ENCODE data around the gene FBXL17.

Gene FBXL17

DNA sequence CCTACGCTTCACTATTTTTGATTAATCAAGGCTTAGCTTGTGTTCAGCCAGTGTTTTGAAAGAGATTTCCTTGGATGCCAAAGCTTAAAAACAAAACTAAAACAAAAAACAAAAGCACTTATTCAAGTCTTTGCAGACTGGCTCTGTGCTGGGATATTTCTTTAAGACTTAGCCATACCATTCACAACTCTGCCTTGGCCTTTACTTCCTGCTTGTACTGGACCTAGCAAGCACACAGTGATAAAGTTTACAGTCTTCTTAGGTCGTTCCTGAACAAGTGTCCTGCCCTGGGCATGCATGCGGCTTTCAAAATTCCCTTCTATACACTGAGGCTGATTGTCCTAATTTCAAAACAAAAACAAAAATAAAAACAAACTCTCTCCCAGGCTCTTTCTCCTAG is 20.7 kb downstream of the FBXL17 start:
- DNase-seq (ENCODE audit: insufficient read length, low spot score) (no peak), FAIRE-seq (no peak)

DNA sequence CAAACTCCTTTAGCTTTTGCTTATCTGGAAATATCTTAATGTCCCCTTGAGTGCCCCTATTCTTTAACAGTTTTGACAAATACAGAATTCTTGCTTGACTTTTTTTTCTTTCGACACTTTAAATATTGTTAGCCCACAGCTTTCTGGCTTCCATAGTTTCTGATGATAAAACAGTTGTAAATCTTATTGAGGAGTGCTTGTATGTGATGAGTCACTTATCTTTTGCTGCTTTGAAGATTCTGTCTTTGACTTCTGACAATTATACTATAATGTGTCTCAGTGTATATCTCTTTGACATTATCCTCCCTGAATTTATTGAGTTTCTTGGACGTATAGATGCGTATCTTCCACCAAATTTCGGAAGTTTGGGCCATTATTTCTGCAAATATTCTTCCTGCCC is 21.6 kb downstream of the FBXL17 start:
- FAIRE-seq (no peak), DNase-seq (ENCODE audit: insufficient read length, low spot score) (no peak)
- TF ChIP-seq, protein P1, sequence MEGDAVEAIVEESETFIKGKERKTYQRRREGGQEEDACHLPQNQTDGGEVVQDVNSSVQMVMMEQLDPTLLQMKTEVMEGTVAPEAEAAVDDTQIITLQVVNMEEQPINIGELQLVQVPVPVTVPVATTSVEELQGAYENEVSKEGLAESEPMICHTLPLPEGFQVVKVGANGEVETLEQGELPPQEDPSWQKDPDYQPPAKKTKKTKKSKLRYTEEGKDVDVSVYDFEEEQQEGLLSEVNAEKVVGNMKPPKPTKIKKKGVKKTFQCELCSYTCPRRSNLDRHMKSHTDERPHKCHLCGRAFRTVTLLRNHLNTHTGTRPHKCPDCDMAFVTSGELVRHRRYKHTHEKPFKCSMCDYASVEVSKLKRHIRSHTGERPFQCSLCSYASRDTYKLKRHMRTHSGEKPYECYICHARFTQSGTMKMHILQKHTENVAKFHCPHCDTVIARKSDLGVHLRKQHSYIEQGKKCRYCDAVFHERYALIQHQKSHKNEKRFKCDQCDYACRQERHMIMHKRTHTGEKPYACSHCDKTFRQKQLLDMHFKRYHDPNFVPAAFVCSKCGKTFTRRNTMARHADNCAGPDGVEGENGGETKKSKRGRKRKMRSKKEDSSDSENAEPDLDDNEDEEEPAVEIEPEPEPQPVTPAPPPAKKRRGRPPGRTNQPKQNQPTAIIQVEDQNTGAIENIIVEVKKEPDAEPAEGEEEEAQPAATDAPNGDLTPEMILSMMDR (IDR thresholded peaks at IDR 0.05; ENCODE audit: insufficient read depth, missing control alignments), result no peak

More for the DNA sequence above, 20.7 kb downstream of the FBXL17 start:
- TF ChIP-seq, protein P1 (IDR thresholded peaks at IDR 0.05; ENCODE audit: insufficient read depth, missing control alignments), result no peak

DNA sequence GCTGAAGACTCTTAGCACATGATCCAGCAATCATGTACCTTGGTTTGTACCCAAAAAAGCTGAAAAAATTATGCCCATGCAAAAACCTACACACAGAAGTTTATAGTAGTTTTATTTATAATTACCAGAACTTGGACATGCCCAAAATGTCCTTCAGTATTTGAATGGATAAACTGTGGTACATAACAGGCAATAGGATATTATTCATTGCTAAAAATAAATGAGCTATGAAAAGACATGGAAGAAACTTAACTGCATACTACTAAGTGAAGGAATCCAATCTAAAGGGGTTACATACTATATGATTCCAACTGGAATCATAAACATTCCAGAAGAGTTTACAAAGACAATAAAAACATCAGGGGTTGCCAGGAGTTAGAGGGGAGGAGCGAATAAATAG is 25.6 kb downstream of the FBXL17 start:
- DNase-seq (ENCODE audit: insufficient read length, low spot score) (no peak), FAIRE-seq (no peak)
- TF ChIP-seq, protein P1 (IDR thresholded peaks at IDR 0.05; ENCODE audit: insufficient read depth, missing control alignments), result no peak

DNA sequence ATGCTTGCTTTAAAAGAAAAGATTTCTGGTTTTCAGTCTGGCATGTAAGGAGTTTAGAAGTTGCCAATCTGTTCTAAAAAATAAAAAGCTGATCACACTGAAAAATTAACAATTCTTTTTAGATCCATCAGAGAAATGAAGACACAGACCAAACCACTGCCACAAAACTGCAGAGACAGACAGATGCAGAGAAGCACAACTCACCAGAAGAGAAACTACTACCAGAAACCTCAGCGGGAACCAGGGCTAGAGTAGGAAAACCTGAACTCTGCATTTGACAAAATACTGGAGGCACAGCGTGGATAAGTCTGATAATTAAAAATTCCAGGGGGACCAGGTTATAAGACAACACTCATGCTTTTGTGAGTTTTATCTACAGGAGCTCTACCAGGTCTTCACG is 28.8 kb downstream of the FBXL17 start:
- TF ChIP-seq, protein P1 (IDR thresholded peaks at IDR 0.05; ENCODE audit: insufficient read depth, missing control alignments), result no peak
- no peak for FAIRE-seq
- no peak for DNase-seq (ENCODE audit: insufficient read length, low spot score)

DNA sequence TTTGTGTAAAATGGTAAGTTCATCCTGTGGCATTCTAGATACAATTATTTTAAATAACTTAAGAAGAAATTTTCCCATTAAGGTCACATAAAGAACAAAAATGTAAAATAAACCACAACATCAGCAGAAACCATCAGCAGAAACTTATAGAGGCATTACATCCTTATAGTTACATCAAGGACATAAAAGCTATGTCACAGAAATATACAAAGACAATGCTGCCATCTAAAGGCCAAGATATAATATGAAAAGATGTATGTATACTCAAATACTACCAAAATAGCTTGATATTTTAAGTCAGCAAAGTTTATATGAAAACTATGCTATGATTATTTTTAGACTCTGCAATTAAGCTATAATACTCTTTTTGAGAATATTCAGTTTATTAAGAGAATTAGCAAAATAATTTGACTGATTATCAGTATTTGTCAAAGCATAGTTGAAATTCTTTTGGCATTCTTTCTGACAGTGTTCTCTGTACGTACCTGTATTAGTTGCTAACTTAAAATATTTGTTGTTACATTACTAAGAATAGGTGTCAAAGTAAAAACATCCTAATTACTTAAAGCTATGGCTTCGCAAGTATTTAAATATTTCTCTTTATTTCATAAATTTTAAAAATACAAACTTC is 36.2 kb downstream of the FBXL17 start:
- FAIRE-seq, result peak; percentile 41
- DNase-seq (ENCODE audit: insufficient read length, low spot score), result no peak
- TF ChIP-seq, protein P1 (IDR thresholded peaks at IDR 0.05; ENCODE audit: insufficient read depth, missing control alignments), result peak; percentile 64

DNA sequence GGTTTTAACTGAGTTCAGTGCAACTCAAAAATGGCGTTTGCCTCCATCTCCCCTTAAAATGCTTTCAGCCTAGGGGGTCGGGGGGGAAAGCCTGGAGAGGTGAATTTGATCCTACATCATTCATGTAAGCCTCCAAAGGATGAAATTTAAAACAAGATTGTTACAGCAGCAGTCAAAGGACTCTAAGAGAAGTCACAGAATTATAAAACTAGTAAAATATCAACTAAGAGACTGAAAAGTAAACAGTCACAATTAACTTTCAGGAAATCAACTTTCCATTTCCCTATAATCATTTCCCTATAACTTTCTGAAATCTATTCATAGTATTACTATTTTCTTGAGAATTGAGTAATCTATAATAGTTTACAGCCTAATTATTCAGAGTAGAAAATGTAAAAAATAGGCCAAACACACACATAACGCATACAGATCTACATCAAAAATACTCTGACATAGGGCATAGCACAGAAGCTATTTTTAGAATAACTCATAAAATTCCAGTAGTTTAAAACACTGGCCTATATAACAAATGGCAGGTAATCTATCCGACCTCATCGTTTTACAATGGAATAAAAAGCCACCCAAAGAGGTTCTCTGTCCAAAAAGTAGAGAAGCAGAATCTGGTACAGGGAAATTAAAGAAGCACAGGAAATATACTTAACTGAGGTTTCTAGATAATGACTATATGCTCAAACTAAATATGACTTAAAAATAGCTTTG is 37.6 kb downstream of the FBXL17 start:
- TF ChIP-seq, protein P1 (IDR thresholded peaks at IDR 0.05; ENCODE audit: insufficient read depth, missing control alignments), result no peak
- FAIRE-seq, result no peak
- DNase-seq (ENCODE audit: insufficient read length, low spot score), result no peak

DNA sequence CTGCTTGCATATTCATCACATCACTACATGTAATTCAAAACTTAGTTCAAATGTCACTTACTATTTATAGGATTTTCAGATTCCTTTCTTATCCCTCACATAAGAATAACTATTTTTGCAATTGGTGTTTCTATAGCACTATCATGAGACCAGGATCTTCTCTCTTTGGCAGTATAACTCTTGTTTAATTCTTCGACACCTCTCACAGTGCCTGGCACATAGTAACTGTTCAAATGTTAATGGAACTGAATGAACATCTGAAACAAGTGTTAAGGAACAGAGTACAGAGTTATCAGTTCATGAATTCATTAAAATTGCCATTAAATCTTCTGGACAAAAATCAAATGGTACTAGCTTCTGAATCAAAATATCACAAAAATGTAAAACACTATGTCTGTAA is 40.0 kb downstream of the FBXL17 start:
- DNase-seq (ENCODE audit: insufficient read length, low spot score), result no peak
- FAIRE-seq, result peak; percentile 68

More for the DNA sequence above, 40.0 kb downstream of the FBXL17 start:
- TF ChIP-seq, protein P1 (IDR thresholded peaks at IDR 0.05; ENCODE audit: insufficient read depth, missing control alignments), result no peak

Measured in D721Med (cell line).